Left colon (tissue), 2 donors: ENCODE results near the gene STX1A. TPM values are rescaled to one million over a fixed set of nuclear protein-coding genes. Genes with fewer than 3 reads are reported as not detected.
"Not testable (repeated sequence)": the region's sequence is repeated elsewhere in the genome, so short reads cannot be mapped to it uniquely, and the experiment has no call there.

Experiments used
- ATAC-seq: fragments of 200-7000 bp; cut with Tn5 transposase; one replicate; pipeline ENCODE4 v1.9.1; 2020; ENCODE audit warnings: mild to moderate bottlenecking, moderate library complexity
- DNase-seq, 2 donors: peaks; one replicate each; pipeline ENCODE4 v3.0.0-alpha.2; 2020
- intact Hi-C, 2 donors: fragments of 100-400 bp; cut with DNase I in 1 of 2; cut with micrococcal nuclease in 1 of 2; formaldehyde crosslinking; loops; one replicate each; pipeline versions ENCODE4 v1.11.2 to v1.14.0; 2022; cut with DNase I, micrococcal nuclease
- total RNA-seq, 2 donors: library from RNA; stranded (reverse); fragmentation: NEBNext Ultra II Directional; extraction: Animal tissue kit (Norgen Biotek cat#: 25700); gene quantifications; one replicate each; pipeline ENCODE4 v1.2.1, GENCODE V29; 2021
- donor health status: DM: no; HTN: no; CAD: no.
- donor health status: DM: yes; HTN: yes; CAD: no.

Gene STX1A
- total RNA-seq, 2 donors from 2014 or later = 4.7 to 6.9 TPM

DNA sequence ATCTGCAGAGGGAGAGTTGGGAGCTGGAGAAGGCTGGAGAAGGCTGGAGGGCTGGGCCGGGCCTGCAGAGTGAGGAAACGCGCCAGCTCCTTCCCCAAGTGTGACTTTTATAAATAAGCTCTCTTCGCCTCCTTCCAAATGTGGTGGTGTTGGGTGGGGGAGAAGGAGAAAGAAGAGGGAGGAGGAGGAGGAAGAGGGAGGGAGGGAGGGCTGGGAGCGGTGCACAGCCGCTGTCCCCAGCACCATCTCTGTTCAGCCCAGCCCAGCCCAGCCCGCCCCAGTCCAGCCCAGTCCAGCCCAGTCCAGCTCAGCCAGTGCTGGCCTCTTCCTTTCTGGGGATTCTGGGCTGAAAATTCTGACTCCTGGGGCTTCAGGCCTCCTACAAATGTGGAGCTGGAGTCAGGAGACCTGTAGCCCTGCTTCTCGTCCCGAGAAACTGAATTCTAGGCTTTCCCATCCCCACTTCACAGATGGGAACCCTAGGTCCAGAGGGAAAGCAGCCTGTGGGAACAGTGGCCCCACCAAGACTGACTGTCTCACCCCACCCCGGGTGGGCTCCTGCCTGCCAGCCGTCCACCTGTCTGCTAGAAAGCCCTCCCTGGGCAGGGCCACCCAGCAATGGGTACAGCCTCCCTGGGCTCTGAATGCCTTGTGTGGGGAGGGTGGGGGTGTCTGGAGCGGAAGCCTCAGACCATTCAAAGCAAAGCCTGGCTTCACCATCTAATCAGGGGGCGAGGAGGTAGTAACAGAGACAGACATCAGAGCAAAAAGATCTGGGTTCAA, 2.3 kb downstream of the STX1A start:
- intact Hi-C loops = no loop called here
- ATAC-seq = no peak
- no peak for DNase-seq

DNA sequence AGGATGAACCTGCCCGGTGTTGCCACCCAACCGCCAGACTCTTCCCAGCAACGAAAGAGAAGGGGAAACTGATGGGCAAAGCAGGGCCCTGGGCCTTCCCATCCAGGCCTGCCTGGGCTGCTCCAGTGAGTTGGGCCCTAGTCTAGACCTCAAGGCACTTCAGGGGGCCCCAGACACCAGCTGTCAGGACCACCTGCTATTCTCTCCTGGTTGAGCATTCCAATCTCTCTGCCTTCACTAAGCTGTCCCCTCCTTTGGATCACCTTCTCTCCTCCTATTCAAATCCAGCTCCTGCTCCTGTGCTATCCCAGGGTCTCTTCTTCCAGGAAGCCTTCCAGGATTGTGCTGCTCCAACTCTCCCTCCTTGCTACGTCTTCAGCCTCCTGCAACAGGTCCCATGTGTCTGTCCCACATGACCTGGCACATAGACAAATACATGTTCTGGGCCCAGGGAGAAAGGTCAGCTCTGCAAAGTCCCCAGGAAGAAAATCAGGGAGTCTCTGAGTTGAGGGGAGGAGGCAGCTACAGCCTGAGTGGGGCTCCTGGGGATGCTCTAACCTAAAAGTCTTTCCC, 3.1 kb downstream of the STX1A start:
- intact Hi-C loops = no loop called here
- DNase-seq (no peak), ATAC-seq (no peak)

DNA sequence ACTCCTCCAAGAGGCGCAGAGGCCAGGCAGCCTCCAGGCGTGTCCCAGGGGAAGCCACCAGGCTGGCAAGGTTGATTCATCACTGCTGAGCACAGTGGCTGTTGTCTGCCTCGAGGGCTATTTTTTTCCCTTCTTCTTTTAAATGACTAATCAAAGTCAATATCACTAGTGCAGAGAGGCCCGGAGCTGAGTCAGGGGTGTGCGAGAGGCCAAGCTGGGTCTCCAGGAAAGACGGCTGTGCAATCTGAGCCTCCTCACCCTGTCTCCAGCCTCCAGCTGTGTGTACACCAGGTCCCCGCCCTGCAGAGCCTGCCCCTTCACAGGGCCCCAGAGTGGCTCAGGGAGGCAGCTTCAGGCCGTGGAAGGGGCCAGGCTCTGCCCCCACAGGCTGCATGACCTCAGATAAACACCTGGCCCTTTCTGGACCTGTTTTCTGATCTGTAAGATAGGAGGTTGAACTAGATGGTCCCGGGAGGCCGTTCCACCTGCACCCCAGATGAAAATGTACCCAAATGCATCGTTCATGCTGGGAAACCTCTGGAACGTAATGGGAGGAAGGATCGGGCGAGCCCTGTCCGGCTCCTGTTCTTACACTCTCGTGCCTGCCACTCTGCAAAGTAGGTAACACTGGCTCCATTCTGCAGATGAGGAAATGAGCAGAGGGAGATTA, 3.7 kb downstream of the STX1A start:
- ATAC-seq (peak; percentile 57), DNase-seq (peak in 1 of 2 donors; percentile 69)
- intact Hi-C loops = no loop called here

DNA sequence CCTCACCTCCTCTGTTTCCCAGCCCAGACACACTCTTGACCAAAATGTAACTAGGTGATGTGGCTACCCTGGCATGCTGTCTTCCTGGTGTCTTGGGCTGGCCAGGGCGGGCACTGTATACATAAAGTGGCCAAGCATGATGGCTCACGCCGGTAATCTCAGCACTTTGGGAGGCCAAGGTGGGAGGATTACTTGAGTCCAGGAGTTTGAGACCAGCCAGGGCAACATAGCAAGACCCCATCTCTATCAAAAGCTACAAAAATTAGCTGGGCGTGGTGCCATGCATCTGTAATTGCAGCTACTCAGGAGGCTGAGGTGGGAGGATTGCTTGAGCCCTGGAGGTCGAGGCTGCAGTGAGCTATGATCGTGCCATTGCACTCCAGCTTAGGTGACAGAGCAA, 6.2 kb downstream of the STX1A start:
- intact Hi-C loops, DNase-seq, ATAC-seq: not testable (repeated sequence)

DNA sequence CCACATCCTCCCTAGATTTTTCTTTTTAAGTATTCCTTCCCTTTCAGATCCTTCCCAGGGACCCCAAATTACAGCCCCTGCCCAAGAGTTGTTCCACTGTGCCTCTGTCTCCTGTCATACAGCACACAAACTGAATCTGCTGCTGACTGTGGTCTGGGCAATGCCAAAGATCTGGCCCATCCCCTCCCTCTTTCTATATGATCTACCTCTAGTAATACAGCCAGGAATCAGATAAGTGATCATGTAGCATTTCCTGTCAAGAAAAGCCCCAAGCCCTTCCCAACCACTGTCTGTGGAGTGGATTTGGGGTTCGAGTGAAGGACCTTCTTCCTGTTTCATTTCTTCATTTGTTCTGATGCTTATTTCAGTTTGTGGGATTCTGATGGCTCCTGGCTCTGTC, 6.7 kb downstream of the STX1A start:
- DNase-seq (no peak), ATAC-seq (no peak)
- intact Hi-C loops = no loop called here

DNA sequence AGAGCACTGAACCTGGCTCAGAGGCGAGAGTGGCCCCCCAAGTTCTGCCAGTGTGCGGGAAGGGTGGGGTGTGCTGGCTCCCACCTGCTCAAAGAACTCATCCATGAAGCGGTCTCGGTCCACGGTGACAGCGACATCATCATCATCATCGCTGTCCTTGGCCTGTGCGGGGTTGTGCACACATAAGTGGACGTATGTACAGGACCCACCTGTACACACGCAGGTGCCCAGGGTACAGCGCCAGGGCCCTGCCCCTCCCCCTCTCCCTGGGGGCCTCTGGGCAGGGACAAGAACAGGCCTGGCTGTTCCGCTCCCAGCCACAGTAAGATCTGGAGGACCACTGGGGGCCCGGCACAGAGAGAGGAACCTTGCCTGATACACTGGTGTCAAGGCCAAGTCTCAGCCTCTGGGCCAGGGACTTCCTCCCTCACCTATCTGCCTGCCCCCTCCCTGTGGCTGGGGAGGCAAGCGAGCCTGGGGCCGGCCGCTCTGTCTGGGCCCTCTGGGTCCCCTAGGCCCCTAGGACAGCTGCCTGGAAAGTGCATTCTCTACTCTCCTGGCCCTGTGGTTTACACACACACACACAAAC, 10.4 kb downstream of the STX1A start:
- no peak for DNase-seq
- intact Hi-C loops = no loop called here
- no peak for ATAC-seq

DNA sequence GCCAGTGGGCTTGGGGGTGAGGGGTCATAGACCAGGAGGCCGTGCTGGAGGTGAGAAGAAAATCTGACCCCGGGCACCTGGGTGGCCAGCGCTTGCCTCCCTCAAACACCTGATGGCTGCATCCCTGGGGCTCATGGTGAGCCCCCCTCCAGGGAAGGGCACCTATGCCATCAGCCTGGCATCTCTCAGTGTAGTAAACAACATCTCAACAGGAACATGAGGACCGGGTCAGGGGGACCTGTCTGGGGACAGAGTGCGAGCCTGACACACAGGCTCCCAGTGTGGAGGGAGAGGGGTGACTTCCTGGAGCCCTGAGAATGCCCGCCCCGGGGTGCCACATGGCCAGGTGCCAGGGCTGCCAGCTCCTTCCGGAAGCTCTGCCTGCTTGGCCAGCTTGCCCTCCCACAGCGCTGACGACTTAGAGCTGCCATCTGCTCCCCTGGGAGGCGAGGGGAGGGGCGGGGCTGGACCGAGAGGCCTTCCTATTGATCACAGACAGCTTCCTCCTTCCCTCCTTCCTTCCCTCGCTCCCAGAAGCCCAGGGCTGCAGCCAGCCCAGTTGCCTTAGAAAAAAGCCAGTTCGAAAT, 12.3 kb downstream of the STX1A start:
- peak; percentile 88 for ATAC-seq
- DNase-seq = peak; percentile 95 to 96
- intact Hi-C loops = no loop called here

DNA sequence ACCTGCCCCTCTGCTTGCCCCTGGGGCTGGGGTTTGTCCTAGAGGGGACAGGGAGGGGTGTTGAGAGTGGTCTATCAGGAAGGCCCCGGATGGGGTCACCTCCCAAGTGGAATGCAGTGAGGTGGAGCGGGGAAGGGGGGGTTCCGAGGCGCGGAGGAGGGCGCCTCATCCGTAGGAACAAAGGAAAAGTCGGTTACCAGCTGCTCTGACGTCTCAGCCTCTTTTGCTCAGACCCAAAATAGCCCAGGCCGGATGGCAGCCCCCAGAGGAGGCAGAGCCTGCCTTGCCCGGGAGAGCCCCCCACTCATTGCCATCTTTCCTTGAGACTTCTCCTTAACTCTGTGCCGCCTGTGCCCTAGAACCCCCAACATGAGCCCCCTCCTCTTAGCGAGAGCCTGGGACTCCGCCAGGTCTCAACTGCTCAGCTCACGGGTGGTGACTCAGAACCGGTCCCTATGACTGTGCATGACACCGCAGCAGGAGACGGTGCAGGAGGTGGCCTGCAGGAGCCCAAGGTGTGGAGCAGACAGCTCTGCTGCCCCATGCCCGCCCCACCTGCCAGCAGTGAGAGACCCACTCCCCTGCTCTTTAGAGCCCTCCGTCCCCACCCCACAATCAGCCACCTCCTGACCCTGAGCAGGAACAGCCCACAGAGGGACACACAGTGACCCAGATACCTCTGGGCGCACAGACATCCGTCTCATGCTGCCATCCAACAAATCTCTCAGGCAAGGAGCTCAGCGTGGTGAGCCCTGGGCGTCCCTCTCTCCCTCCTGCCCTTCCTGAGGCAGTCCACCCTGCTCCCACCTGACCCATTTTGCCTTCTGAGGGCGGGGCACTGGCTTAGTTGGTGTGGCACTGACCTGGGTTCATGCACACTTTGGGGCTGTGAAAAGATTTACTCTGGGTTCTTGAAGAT, 13.1 kb downstream of the STX1A start:
- intact Hi-C loops = no loop called here
- ATAC-seq = no peak
- no peak for DNase-seq

DNA sequence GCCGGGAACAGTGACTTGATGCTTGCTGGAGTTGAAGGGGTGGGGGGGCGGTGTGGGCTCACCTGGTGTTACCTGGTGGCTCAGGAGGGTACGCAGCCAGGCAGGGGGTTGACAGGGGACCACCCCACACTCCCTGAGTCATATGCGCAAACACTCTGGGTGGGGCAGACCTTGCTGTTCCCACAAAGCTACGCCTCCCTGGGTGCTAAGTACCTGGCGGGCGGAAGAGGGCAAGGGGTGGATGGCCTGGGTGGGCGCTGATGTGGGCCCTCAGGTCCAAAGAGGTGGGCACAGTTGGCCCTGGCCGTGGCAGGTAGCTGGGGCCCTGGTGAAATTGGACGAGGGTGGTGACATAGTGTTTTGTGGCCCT, 13.9 kb downstream of the STX1A start:
- intact Hi-C loops = no loop called here
- no peak for DNase-seq
- no peak for ATAC-seq

DNA sequence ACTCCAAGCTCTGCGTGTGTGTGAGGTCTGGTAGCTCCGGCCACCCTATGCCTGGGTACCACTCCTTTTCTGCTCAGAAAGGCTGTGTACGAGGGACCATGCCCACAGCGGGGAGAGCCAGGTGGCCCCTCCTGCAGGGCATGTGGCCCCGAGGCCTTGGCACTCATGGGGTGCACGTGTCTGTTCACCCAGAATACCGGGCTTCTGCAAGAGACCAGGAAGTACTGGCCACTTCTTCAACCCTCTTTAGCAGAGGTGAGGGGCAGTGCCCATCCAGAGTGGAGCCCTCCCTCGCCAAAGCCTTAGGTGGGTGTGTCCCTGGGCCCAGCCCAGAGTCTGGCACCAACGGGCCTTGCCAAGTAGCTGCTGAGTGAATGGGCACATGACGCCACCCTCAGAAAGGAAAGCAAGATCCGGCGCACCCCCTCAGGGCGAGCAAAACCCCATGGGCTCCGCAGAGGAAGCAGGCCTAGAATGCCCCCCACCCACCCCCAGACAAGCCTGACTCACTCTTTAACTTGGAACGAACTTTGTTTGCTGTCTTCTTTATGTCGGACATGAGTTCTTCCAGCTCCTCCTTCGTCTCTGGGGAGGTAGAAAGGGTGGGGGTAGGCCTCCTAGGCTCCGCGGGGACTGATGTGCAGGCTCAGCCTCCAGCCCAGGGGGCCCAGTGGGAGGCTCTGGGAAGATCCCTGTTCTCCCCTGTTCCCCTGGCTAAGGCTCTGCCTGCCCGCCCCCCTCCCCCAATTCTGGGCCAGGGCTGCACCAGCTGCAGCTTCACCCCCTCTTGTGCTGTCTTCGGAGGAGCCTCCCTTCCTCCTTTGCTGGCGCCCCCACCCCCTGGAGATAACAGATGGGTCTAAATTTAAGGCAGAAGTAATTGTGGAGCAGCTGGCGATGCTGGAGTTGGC, 14.6 kb downstream of the STX1A start:
- DNase-seq (no peak), ATAC-seq (no peak)
- intact Hi-C loops = no loop called here

DNA sequence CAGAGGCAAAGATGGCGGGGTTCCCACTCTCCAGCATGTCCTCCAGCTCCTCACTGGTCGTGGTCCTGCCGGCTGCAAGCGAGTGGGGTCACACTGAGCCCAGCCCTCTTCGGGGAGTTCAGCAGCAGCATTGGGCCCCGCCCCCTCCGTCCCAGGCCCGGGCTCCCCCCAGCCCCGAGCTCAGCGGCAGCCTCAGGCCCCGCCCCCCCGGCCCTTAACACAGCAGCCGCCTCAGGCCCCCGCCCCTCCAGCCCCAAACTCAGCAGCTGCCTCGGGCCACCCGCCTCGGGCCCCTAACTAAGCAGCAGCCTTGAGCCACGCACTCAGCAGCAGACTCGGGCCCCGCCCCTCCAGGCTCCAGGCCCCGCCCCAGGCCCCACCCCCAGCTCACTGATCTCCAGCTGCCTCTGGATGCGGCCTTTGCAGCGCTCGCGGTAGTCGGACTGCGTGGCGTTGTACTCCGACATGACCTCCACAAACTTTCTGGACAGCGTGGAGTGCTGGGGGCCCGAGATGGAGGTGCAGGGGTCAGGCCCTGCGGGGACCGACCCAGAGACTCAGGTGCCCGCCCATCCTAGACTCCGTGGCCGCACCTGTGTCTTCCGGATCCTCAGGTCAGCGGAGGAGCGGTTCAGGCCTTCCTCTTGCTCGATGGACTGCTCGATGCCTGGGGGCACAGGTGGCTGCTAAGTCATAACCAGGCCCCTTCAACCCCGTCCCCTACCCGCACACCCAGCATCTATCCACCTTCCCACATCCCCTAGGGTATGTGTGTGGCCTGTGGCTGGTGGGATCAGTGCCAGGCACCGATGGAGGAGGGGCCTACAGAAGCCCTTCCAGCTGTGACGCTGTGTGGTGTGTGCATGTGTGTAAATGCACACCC, 15.5 kb downstream of the STX1A start:
- peak; percentile 65 to 81 for DNase-seq
- ATAC-seq = peak; percentile 67

DNA sequence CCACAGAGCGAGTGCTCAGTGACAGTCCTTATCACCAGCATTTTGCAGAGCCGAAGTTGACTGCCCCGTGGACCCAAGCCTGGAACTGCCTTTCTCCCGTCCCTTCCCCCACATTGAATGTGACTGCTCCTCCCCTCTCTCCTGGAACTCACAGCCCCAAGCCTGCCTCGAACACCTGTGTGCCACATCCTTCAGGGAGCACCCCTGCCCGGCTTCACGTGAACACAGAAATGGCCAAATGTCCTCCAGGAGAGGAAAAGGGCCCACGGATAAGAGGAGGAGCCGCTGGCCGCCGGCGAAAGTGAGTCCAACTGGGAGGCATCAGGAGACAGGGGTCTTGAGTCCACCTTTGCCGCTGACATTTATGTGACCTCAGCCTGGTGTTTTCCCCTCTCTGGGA, 16.2 kb downstream of the STX1A start:
- ATAC-seq (no peak), DNase-seq (no peak)
- intact Hi-C loops = no loop called here

More for the DNA sequence above, 15.5 kb downstream of the STX1A start:
- intact Hi-C loops = no loop called here

DNA sequence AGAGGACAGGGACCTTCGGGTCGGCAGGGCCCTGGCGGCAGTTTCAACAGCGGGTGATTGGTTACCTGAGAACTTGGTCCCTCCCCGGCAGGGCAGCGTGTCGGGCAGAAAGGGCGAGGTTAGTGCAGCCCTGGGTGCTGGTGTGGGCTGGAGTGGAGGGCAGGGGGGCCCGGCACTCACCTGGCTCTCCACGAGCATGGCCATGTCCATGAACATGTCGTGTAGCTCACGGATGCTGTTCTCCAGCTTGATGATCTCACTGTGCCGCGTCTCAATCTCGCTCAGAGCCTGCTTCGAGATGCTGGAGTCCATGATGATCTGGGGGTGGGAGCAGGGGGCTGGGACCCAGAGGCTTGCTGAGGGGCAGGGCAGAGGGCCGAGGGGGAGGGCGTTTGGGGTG, 16.8 kb downstream of the STX1A start:
- intact Hi-C loops = no loop called here
- ATAC-seq = no peak
- no peak for DNase-seq

DNA sequence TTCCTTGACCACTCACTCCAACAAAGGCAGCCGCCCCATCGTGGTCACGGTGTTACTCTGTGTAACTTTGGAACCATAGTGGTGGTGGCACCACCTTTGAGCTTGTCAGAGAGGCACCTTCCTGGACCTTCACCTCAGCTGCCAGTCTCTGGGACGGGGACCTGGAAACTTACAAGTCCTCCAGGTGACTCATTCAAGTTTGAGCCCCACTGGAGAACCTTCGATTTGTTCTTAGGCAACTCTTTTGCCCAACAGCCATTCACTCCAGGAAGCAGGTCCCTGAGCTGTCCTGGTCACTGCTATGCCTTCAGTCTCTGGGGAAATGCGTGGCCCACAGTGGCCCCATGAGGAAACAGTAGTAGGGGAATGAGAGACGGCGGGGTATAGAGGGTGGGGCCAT, 17.2 kb downstream of the STX1A start:
- ATAC-seq (no peak), DNase-seq (no peak)
- intact Hi-C loops = no loop called here

DNA sequence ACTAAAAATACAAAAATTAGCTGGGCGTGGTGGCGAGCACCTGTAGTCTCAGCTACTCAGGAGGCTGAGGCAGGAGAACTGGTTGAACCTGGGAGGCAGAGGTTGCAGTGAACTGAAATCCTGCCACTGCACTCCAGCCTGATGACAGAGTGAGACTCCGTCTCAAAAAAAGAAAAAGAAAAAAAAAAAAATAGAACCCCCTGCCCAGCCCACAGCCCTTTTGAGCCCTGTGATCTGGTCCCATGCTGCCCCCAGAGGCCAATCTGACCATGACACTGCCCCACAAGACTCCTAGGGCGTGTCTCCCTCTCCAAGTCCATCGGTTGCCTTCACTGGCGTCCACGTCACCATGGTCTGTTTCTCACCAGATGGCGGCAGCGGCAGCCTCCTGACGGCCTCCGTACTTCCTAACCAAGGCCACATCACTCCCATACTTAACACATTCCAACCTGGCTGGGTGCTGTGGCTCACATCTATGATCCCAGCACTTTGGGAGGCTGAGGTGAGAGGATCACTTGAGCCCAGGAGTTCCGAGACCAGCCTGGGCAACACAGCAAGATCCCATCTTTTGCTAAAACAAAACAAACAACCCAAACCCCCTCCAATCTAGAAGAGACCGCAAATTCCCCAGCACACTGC, 18.0 kb downstream of the STX1A start:
- DNase-seq = peak; percentile 79
- ATAC-seq = peak; percentile 74
- intact Hi-C loops = no loop called here

DNA sequence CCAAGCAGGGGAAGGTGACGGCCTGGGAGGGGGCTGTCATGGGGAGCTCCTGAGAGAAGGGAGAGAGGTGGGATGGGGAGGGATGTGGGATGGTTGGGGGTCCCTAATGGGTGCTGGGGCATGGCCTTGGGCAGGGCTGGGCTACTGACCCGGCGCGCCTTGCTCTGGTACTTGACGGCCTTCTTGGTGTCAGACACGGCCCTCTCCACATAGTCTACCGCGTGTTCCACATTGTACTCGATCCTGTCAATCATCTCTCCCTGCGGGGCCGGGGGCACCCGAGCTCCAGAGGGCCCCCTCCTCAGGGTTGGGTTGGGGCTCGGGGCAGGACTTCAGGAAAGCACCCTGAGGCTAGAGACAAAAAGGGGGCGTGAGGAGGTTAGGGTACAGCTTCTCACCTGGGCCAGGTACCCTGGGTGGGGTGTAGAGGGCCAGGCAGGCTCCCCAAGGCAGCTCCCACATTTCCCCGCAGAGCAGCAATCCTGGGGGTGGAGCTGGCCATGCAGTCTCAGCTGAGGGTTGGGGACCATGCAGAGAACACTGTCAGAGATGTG, 18.8 kb downstream of the STX1A start:
- DNase-seq = no peak
- no peak for ATAC-seq
- intact Hi-C loops = no loop called here
